ENCODE results near the gene TMIE. TPM values are rescaled to one million over a fixed set of nuclear protein-coding genes. Genes with fewer than 3 reads are reported as not detected.

TMIE gene
- total and polyA plus RNA-seq, 2 of the 13 experiments (the other 11 are each of a cell fraction or from before 2014, with no cell fraction given) = not detected

DNA sequence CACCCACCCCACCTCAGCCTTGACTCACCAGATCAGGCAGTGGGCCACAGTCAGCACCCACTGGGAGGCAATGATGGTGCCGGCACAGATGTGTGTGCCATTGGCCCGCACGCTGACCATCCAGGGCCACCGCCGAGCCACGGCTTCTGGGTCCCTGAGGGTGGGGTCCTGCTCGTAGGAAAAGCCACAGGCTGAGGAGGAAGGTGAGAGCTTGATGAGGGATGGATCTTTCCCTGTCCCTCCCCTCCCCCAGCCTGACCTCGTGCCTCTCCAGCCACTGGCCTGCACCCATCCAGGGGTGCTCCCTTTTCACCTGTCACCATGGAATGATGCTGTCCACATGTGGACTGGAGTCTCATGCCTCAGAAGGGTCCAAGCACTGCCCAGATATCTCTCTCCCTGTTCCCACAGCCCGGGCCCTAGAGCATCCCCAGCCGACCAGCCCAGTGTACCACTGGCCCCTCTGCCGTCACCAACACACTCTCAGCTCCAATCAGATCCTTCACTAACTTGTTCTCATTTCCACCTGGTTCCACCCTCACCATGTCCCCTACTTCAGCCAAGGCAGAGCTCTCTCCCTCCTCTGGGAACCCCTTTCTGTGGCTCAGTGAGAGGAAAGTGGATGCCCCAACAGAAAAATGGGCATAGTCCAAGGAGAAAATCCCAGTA, 14.4 kb downstream of the TMIE start:
- Histone ChIP-seq H3K9ac (ENCODE audit: insufficient read depth, low read depth, low read length) (no peak overlapping the region), H3K4me2 (ENCODE audit: low read depth, low read length) (no peak overlapping the region), H3K27me3 (ENCODE audit: control insufficient read depth in 1 of 2, insufficient read depth in 2 of 2, low read length in 2 of 2) (peaks cover 4 to 5% of the 10 kb centered on the region in 2 experiments; a peak in 3 of 5 replicates), H3K27ac (ENCODE audit: extremely low read length, insufficient read depth, low read length) (no peak overlapping the region), H3K79me2 (ENCODE audit: insufficient read depth, low read length) (no peaks in the 10 kb centered on the region), H2AFZ (ENCODE audit: low read length) (no peak overlapping the region), H3K36me3 (replicated peaks in 1 of 2; ENCODE audit: control insufficient read depth in 1 of 2, insufficient read depth in 2 of 2, low read length in 2 of 2) (no peaks in the 10 kb centered on the region), H3K9me3 (ENCODE audit: low read length) (no peaks in the 10 kb centered on the region), H3K4me1 (ENCODE audit: insufficient read depth, low read length) (peaks cover 11% of the 10 kb centered on the region), H4K20me1 (ENCODE audit: insufficient read depth, low read length) (no peaks in the 10 kb centered on the region), H3K4me3 (replicated peaks in 1 of 3; ENCODE audit: insufficient read depth in 1 of 3, low read depth in 2 of 3, low read length in 3 of 3) (no peak overlapping the region)
- intact Hi-C loops (cut with micrococcal nuclease; ENCODE audit: unreplicated experiment) = no loop called here
- ChIA-PET POLR2A (no interaction called here), CTCF (ENCODE audit: low intra/inter-chr PET ratio, low total read pairs) (no interaction called here)
- FAIRE-seq (no peak), DNase-seq (ENCODE audit: low spot score) (no peak), ATAC-seq (no peak)
- in situ Hi-C loops (cut with HindIII; ENCODE audit: extremely low pct_ligation_motif_present, low pct_unique_long_range_greater_than_20kb) = no loop called here
- 43% methylated on average over 8 of the region's 11 CpGs for WGBS (ENCODE audit: low lambda C conversion rate)
- TF ChIP-seq, protein P1, sequence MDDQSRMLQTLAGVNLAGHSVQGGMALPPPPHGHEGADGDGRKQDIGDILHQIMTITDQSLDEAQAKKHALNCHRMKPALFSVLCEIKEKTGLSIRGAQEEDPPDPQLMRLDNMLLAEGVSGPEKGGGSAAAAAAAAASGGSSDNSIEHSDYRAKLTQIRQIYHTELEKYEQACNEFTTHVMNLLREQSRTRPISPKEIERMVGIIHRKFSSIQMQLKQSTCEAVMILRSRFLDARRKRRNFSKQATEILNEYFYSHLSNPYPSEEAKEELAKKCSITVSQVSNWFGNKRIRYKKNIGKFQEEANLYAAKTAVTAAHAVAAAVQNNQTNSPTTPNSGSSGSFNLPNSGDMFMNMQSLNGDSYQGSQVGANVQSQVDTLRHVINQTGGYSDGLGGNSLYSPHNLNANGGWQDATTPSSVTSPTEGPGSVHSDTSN (CRISPR knock-in tag; IDR thresholded peaks at IDR 0.05; ENCODE audit: borderline replicate concordance) = no peak
- TF ChIP-seq MAF1 (CRISPR knock-in tag; IDR thresholded peaks at IDR 0.05; ENCODE audit: borderline replicate concordance) = no peak
- no peak for TF ChIP-seq ZNF879 (CRISPR knock-in tag; IDR thresholded peaks at IDR 0.05)
- TF ChIP-seq ZNF83 (CRISPR knock-in tag; IDR thresholded peaks at IDR 0.05; ENCODE audit: borderline replicate concordance) = no peak
- no peak for TF ChIP-seq ZSCAN12 (CRISPR knock-in tag; IDR thresholded peaks at IDR 0.05)
- TF ChIP-seq HCFC1 (IDR thresholded peaks at IDR 0.05; ENCODE audit: low read depth, low read length) = no peak
- TF ChIP-seq GTF2F1 (IDR thresholded peaks at IDR 0.05; ENCODE audit: low read length) = no peak
- no peak for TF ChIP-seq ZNF543 (CRISPR knock-in tag; IDR thresholded peaks at IDR 0.05)
- TF ChIP-seq SIN3A (IDR thresholded peaks at IDR 0.05; ENCODE audit: borderline replicate concordance, low read depth, low read length) = no peak
- TF ChIP-seq KMT2B (CRISPR knock-in tag; IDR thresholded peaks at IDR 0.05) = no peak
- TF ChIP-seq, protein P2, sequence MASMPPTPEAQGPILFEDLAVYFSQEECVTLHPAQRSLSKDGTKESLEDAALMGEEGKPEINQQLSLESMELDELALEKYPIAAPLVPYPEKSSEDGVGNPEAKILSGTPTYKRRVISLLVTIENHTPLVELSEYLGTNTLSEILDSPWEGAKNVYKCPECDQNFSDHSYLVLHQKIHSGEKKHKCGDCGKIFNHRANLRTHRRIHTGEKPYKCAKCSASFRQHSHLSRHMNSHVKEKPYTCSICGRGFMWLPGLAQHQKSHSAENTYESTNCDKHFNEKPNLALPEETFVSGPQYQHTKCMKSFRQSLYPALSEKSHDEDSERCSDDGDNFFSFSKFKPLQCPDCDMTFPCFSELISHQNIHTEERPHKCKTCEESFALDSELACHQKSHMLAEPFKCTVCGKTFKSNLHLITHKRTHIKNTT (CRISPR knock-in tag; IDR thresholded peaks at IDR 0.05) = no peak
- TF ChIP-seq ZNF598 (CRISPR knock-in tag; IDR thresholded peaks at IDR 0.05; ENCODE audit: borderline replicate concordance) = no peak
- TF ChIP-seq POLR2AphosphoS2 (IDR thresholded peaks at IDR 0.05; ENCODE audit: low read depth, low read length) = no peak
- TF ChIP-seq, protein P3, sequence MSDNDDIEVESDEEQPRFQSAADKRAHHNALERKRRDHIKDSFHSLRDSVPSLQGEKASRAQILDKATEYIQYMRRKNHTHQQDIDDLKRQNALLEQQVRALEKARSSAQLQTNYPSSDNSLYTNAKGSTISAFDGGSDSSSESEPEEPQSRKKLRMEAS (IDR thresholded peaks at IDR 0.05) = no peak
- TF ChIP-seq SMAD9 (CRISPR knock-in tag; IDR thresholded peaks at IDR 0.05) = no peak
- no TSS peak for BruUV-seq (replicated peaks)
